GM18873 (cell line): ENCODE measurements around the gene SLC41A1.
"Not testable (repeated sequence)": the region's sequence is repeated elsewhere in the genome, so short reads cannot be mapped to it uniquely, and the experiment has no call there.

Experiments used
- ATAC-seq: cut with Tn5 transposase; IDR thresholded peaks from one replicate; pipeline ENCODE4 v1.9.1; 2021; ENCODE audit warnings: mild to moderate bottlenecking, moderate library complexity, moderate number of reproducible peaks; ENCODE audit not compliant: unreplicated experiment, low FRiP score

The SLC41A1 gene

DNA sequence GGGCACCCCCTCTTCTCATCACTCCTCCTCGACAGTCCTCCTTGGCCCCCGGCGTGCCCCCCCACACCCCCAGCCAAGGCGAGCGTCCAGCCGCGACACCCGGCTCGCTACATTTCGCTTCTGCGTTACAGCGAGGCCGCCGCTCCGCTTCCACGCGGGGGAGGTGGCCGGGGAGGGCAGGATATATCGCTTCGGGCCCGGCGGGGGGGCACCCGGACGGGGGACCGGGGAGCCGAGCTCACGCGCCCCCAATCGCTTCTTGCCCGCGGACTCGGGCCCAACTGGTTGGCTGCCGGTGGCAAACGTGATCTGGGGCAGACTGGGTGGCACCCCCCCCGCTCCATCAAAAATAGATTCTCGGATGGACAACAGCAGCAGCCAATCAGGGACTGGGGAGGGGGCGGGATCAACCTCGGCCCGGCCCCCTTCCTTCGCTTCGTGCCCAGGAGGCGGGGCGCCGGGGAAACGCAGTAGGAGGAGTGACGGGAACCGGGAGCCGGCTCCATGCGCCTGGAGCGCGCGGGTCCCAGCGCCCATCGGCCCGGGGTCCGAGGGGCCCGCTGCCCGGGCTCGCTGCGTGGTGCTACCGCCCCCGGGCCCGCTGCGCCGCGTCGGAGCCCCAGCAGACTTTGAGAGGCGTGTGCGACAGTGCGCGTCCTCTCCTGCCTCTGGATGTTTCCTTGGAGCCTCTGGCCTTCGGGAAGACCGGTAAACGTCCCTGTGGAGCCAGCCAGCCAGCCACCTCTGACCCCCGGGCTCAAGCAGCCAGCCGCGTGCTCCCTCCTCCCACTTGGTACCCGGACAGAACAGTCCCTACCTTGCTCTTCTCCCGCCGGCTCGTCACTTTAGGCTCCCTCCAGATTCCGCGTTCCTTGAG is at the start of gene SLC41A1:
SLC41A1 (minus strand) TSS at position 321 of the 877 bp plus-strand sequence. CDS start 2,757 bp downstream, outside the sequence.
- ATAC-seq = peak; percentile 70

DNA sequence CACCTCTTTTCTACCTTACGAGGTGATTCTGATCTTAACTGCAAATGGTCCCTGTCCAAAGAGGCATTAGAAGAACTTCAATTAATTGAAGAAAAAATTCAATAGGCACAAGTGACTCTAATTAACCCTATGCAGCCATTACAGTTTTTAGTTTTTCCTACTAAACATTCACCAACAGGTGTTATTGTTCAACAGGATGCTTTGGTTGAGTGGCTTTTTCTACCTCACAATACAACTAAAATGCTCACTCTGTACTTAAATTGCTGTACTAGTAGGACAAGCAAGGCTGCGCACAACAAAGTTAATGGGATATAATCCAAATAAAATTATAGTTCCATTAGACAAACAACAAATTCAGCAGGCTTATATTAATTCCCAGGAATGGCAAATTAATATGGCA is 48.5 kb upstream of the SLC41A1 start:
- ATAC-seq = no peak

DNA sequence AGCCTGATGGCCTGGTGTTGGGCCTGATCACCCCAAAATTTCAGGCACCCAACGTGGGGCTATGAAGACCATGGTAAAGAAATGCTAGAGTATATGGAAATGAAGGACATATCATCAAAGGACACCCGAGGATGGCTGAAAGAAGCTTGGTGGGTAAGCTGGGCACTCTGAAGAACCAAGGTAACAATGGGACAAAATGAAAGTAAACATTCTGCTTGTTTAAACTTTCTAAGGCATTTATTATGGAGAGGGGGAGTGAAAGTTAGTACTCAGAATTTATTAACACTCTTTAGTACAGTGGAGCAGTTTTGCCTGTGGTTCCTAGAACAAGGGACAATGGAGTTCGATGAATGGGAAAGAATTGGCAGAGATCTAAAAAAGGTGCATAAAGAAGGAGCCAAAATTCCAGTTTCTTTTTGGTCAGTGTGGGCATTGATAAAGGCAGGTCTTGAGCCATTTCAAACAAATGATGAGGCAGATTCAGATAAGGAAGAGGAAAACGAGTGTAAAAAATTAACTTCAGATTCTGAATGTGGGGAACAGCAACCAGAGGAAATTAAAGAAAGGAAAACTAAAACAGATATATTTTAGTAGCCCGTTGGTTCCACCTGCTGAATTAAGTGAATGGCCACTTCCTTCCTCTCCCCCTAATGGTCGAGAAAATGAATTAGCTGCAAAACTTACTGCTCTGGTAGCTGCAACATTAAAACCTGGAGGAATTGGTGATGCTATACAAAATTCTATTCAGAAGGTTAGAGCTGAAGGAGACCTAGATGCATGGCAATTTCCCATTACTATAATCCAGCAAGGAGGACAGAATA is 45.4 kb upstream of the SLC41A1 start:
- no peak for ATAC-seq

DNA sequence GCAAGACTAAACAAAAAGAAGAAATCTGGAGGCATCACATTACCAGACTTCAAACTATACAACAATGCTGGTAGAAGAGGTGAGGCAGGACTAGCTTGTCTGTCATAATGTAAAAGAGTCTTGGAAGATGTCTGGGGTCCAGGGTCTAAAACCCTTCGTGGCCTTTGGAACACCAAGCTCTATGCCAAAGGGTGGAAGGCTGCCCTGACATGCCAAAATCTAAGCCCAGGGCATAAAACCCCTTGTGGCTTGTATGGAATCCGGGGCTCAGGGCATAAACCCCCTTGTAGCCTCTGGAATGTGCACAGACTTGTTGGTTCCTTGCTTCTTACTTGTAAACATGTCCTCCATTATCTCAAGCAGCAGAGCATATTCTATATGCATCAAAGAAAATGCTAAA is 44.5 kb upstream of the SLC41A1 start:
- ATAC-seq = not testable (repeated sequence)

DNA sequence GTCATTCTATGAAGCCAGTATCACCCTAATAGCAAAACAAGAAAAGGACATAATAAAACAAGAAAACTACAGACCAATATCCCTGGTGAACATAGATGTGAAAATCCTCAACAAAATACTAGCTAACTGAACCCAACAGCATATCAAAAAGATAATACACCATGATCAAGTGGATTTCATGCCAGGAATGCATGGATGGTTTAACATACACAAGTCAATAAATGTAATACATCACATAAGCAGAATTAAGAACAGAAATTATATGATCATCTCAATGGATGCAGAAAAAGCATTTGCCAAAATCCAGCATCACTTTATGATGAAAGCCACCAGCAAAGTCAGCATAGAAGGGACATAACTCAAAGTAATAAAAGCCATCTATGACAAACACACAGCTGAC is 43.4 kb upstream of the SLC41A1 start:
- no peak for ATAC-seq

DNA sequence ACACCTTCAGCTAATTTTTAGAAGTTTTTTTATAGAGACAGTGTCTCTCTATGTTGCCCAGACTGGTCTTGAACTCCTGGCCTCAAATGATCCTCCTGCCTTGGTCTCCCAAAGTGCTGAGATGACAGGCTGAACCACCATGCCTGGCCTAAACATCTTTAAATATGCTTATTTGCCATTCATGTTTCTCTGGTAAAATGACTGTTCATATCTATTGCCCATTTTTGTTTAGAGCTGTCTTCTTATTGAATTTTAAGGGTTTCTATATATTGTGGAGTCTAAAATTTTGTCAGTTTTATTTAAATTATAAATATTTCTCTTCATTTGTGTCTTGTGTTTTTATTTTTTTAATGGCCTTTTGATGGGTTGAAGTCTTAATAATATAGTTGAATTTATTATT is 40.0 kb upstream of the SLC41A1 start:
- ATAC-seq = no peak

DNA sequence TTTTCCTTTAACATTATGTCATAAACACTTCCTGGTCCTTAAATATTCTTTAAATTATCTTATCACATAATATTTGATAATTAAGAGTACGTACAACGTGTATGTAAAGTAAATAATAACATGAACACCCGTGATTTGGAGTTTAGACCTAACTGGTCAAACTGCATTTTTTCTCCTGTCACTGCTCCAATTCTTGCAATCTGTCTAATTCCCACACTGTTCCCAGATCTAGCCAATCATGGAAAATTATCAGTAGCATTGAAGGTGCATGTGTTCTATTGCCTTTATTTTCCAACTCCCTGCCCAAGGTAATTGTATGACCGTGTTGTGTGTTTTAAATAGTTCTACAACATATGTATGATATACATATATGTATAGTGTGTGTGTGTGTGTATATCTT is 39.0 kb upstream of the SLC41A1 start:
- no peak for ATAC-seq

DNA sequence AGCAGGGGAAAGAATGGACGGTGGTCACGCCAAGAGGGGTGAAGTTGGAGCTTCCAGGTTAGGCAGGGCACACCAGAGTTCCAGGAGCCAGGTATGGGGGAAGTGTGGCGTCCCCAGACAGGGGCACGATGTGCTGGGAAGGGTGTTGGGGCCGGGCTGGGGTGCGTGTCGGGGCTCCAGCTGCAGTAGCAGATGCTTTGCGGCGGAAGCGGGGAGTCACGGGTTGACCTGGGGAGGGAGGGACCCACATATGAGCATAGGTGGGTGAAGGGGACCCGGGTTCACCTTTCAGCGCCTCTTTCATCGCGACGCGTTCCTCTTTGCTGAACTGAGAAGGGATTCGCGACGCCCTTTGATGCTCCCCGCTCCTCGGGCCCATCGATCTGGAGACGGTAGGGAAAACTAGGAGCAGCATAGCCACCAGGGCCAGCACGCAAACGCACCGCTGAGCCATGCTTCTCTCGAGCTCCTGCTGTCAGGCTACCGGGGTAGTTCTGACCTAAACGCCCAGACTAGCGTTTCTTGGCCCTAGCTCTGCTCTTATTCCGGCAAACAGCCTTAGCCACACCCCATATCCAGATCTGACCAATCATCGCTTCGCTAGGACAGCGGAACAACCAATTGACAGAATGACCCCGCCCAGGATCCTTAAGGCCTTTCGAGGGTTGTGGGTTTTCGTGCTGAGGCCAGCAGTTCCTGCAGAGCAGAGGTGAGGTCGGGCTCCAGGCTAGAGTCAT is 36.8 kb upstream of the SLC41A1 start, which contains the start of gene PM20D1:
PM20D1 (minus strand) TSS at position 514 of the 737 bp plus-strand sequence; CDS start at position 454, 60 bp downstream.
- ATAC-seq = peak; percentile 97

DNA sequence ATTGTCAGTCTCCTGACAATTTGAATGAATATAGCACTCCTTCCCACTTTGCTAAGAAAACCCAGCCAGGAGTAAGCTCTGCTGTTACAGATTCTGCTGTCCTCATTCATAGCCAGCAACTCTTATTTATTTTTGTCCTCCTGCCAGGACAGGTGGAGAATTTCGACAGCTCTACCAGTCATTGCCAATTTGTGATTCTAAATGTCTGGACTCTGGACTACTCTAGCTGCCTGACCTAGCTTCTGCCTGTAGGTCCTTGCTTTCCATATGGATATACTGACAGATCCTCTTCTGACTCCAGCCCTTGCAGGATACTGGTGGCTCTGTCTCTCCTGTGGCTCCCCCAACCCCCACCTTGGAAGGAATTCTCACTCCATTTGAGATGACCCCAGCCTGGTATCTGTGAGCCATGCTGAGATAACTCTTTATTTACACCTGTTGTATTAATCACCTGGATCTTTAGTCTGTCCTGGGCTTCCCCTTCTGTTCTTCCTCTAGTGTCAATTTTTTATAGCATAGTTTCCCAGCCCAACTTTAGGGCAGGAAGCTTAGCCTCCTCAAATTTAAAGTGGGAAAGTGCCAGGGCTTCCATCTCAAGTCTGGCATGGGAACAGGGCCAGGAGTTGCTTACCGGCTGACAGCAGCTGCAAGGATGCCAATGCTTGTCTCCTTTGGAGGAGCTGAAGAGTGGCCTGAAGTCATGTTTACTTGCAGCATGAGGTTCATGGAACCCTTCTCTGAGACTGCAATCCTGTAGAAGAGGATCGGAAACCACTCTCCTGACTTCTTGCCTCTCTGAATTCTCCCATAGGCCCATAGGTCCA is 30.2 kb upstream of the SLC41A1 start:
- ATAC-seq = no peak

DNA sequence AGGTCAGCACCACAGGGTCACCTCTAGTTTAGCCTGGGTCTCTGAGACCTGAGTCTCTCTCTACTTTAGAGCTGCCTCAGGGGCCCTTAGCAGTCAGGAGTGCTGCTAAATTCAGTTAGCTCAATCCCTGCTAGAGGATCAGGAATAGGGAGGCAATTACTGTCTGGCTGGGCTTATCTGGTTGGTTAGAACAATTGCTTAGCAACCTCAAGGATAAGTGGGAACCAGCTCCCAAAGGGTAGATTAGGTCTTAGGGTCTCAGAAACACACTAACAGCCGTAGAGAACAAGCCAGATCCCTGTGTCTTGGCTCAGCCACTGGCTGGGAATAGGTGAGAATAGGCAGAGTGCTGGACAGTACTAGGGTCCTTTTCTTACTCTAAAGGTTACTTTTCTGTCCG is 29.2 kb upstream of the SLC41A1 start:
- ATAC-seq = no peak

DNA sequence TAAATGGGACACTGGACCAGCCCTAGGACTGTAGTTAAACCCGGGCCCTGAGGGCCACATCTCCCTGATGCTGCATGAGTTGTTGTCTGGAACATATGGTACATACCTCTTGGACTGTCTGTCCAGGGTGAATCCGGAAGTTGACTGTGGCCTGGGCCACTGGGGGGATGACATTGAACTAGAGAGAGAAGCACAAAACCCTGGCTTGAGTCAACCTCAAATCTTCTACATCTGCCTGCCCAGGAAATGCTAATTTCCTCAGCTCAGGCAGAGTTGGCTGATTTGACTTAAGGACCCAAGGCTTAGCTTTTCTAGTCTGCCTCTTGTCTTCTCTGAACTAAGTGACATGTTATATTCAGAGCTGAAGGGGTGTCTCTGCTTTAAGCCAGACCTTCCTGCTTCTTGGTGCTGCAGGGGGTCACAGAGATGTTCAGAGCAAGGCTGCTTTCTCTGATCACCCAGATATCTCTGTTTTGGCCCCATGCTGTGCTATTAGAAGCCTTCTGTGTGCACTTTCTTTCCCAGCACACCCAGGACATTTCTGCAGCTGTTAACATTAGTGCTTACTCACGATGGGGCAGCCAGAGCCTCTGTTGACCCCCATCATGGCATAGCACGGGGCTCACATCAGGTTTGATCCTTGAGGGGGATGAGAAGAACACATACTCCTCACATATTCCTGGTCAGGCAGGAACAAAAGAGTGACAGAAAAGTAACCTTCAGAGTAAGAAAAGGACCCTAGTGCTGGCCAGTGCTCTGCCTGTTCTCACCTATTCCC is 27.3 kb upstream of the SLC41A1 start:
- ATAC-seq = no peak

DNA sequence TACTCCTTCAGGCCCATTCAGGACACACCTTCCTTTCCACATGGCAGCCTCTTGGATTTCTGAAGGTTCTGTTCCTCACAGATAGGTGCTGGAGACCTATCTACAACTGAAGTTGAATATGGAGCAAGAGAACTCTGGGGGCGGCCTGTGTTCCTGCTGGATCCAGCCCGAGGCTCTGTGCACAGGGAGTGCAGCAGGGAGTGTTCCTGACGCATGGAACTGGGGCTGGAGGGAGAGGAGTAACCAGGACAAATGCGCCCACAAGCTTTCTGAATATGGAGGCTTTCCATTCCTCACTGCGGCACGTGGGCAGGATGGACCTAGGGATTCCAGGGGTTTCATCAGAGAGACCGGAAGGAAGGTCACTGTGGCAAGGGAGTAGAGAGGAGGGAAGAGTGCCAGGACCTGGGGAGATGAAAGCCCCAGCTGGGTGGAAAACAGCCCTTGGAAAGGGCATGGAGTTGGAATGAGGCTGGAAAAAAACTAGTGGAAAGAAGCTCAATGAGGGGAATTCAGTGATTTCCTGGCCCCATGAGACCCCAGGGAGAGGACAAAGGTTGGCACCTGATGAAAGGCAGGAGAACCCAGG is 24.5 kb upstream of the SLC41A1 start:
- no peak for ATAC-seq

DNA sequence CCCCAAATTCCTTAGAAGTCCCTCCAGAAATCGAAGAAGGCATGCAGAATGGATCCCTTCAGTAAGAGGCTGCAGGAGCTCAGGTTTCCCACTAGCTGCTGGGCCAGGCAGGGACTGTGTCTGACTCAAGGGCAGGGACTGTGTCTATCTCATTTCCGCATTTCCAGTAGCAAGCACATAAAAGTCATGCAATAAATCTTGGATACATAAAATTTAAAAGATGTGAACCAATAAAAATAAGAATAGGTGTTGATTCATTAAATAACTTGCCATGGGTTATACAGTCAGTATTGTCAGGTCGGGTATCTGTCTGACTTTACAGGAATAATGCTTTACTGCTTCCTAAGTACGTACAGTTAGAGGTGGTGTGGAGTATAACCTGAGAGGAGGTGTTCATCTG is 21.8 kb upstream of the SLC41A1 start:
- ATAC-seq = no peak

DNA sequence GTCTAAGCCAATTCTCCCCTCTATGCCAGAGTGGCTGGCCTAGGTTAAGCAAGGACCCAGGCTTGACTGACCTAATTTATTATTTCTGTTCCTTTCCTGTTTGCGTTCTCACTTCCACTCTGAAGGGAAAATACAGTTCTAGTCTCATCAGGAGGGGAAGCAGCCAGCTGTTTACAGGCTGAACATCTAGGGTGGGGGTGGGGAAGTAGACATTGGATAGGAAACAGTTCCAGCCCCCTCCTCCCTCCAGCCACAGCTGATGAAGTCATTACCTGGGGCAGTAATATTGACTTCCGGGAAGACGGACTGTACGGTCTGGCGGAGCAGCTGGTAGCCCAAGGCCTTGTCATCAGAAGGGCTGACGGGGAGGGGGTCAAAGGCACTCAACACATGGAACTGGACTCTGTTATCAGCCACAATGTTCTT is 19.3 kb upstream of the SLC41A1 start:
- ATAC-seq = no peak

DNA sequence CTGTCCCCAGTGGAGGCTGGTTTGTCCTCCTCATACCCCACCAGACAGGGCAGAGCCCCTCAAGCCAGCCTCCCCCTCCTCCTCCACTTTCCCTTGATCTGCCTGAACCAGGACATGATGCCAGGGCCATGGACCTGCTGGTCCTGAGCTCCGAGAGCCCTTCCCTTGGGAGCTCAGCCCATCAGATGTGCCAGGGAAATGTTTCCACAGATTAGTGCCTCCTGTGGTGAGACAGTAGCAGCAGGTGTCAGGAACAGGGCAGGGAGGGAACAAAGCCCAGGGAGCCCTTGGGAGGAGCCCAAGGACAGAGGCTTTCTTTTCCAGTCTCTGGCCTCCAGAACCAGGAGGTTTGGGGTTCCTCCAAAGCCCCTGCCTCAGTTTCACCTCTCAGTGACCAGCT is 14.6 kb upstream of the SLC41A1 start:
- no peak for ATAC-seq

DNA sequence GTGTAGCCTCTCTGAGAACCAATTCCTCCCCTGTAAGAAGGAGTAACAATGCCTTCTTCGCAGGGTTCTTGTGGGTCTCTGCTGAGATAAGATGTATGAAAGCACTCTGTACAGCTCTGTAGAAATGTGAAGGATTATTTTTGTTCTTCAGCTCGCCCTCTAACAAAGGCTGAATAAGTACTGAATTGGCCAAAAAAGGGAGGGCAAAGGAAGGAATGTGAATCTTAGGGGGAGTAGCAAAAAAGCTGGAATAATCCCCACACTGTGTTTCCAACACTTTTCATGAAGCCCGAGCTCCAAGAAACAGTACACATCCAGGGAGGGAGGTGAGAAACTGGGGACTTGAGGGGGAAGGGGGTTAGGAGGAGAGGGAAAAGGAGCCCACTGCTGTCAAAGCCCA is 14.0 kb upstream of the SLC41A1 start:
- no peak for ATAC-seq

DNA sequence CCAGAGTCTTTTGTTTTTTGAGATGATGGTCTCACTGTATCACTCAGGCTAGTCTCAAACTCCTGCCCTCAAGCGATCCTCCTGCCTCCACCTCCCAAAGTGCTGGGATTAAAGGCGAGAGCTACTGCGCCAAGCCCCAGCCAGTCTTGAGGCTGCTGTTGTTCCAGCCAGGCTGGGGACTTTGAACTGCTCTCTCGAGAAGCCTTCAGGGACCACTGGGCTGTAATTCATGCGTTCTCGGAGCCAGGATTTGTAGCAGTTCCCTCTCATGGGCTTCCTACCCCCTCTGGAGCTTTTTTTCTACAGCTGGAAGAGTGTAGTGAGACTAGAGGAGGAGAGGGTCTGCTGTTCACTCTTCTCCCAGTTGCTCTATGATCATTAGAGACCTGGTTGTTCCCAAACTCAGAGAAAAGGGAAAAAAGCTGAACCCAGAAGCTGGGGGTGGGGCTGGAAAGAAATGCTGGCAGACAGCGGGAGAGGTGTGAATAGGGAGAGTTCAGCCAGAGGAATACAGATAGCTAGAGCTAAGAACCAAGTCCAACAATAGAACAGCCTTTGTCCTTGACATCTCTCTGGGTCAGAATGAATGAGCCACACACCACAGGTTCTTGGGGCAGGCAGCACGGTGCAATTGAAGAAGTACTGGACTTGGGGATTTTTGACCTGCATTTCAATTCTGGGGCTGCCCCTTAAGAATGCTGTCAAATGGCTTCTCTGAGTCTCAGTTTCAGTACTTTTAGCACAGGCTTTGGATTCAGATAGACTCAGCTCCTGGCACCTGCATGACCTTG is 13.2 kb upstream of the SLC41A1 start:
- ATAC-seq = no peak

DNA sequence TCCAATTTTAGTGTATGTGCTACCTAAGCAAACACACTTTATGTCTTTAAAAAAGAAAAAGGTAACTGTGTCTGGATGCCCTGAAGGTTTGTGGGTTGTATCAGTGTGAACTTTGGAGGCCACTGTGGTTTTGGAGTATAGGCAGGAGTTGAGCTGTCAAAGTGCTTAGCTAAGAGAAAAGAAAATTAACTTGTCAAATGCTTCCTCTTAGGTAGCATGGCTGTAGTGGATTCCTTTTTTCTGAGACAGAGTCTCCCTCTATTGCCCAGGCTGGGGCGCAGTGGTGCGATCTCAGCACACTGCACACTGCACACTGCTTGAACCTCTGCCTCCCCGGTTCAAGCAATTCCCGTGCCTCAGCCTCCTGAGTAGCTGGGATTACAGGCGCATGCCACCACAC is 11.2 kb upstream of the SLC41A1 start:
- no peak for ATAC-seq
